Lung microvascular endothelial cell (primary cell): ENCODE measurements around the gene POLA1. TPM values are rescaled to one million over a fixed set of nuclear protein-coding genes. Genes with fewer than 3 reads are reported as not detected.
"Not testable (repeated sequence)": the region's sequence is repeated elsewhere in the genome, so short reads cannot be mapped to it uniquely, and the experiment has no call there.

ENCODE experiments used
- DNase-seq, 2 donors: peaks; one replicate each; pipeline versions ENCODE4 v3.0.0 to v3.0.0-alpha.2; 2010; ENCODE audit warnings: low read depth in 2 of 2
- total RNA-seq: library from RNA; depleted of rRNA; stranded (reverse); fragments of >200 nt; gene quantifications from 2 replicates; pipeline ENCODE4 v1.2.1, GENCODE V29; 2014

The POLA1 gene
- total RNA-seq, 1 donor from 2014 or later, result 10.7 TPM

DNA sequence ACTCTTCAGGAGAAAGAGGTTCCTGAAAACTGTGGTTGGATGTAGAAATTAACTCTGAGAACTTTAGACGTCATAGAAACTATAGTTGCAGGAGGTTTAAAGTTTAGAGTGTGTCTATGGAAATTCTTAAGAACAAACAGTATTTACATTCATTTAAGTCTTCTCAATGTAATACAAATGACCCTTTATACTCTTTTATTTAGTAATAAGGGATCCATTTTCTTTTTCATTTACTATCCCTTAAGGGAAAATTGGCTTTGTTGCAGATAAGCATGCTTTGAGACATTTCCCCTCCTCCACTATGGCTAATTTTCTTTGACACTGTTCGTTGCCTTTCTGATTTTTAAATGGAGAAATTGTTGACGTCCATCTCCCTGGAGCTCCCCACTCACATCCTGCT, 96.4 kb downstream of the POLA1 start:
- DNase-seq, result no peak

DNA sequence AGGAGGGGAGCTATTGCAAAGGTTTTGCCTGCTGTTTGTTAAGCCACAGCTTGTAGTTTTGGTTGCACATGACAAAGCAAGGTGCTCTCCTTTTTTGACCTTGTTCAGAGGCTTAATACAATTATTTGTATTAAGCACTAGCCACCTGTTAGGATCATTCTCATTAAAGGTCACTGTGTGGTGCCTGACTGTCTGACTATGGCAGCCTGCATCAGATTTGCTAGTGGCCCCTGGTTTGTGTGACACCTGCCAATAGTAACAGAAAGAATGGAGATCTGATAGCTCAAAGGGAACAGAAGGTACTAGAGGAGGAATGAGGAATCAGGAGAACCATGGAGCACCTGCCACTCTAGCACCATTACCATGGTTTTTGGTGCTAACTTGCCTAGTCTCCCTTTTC, 102.5 kb downstream of the POLA1 start:
- DNase-seq, result no peak

GRCh38 chrX:24799078-24799477, 105.4 kb downstream of the POLA1 start:
- DNase-seq, result no peak

DNA sequence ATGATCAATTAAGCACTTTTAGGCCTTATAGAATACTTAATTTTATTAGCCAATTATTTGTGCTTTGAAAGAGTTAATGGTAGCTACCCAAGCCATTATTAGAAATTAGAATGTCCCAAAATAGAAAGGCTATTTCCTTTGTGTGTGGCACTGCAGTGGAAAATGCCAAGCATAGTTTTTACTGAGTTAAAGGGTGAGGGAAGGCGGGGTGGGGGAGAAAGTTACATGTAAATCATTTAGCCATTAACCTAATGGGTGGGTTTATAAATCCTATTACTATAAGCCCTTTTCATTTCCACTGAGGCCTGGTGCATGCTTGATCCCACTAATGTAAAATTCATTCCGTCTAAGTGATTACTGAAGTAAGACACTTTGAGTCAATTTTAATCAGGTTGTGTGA, 105.8 kb downstream of the POLA1 start:
- no peak for DNase-seq

DNA sequence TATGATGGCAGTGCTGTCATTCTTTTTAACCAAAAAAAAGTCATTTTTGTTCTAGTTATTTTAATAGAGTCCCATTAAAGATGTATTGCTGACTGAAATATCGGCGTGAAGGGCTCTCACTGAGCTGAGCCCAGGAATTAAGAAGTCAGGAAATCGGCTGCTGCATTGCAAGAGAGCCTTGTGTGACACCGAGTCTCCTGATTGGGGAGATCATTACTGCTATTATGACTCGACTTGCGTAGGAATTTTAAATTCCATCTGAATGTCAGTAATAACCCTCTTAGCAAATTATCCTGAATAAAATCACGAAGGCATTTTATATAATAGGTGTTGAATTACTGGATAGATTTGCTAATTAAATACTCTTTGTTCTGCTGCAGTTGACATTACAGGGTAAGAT, 111.5 kb downstream of the POLA1 start:
- DNase-seq, result no peak

DNA sequence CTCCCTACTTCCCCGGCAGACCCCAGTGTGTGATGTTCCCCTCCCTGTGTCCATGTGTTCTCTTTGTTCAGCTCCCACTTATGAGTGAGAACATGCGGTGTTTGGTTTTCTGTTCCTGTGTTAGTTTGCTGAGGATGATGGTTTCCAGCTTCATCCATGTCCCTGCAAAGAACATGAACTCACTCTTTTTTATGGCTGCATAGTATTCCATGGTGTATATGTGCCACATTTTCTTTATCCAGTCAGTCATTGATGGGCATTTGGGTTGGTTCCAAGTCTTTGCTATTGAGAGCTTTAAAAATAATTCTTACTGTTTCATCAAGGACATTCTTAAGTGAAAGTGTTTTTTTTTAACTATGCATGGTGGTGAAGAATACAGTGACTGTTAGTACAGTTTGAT, 126.1 kb downstream of the POLA1 start:
- not testable (repeated sequence) for DNase-seq

DNA sequence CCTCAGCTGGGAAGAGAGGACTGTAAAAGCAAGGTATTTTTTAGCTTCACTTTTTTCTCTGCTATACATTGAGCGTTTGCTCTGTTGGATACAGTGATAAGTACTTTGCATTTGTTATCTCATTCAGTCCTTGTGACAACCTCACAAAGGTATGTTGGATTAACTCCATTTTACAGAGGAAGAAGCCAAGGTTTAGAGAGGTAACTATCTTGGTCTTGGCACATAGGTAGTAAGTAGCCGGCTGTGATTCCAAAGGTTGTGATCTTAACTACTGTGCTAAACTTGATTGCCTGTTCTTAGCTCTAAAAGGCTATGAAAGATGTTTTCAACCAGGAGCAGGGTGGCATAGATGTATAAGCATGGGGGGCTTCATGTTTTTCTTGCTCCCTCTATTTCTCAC, 134.4 kb downstream of the POLA1 start:
- DNase-seq, result no peak

DNA sequence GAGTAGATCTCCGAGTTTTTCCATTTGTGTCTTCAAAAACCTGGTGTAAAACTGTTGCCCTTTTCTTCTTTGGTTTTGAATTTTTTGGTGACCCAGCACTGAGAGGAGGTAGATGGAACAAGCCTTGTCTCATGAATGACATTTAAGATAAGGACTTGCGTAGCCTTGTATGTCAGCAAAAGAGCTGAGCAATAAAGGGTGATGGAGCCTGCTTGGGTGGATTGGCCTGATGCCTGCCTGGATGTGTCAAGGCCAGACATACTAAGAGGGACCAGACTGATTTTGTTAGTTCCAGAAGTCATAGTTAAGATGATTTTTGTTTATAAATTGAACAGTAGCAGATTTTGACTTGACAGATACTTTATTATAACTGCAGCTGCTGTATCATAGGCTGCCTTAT, 134.9 kb downstream of the POLA1 start:
- DNase-seq, result no peak

DNA sequence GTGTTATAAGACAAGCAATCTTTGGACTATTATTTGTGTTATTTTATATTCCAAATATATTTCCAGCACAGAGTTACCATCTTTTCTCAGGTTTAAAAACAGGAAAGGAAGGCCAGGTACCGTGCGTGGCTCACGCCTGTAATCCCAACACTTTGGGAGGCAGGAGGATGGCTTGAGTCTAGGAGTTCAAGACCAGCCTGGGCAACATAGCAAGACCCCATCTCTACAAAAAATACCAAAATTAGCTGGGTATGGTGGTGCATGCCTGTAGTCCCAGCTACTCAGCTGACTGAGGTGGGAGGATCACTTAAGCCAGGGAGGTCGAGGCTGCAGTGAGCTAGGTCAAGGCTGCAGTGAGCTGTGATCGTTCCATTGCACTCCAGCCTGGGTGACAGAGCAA, 140.0 kb downstream of the POLA1 start:
- no peak for DNase-seq

DNA sequence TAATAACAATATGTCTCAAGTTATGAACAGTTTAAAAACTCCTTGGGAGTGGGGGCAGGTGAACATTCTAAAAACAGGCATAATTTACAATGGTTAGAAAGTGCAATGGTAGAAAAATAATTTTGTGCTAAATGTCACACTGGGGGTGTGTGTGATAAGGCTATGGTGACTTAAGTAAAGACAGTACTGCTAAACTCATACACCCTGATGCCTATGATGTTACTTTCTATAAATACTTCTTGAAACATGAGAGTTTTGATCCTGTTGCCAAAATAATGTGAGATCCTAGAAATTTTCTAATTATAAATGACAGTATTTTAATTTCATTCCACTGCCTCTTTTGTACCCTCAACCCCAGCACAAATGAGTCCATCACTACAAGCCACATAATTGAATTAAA, 144.2 kb downstream of the POLA1 start:
- DNase-seq, result no peak

- peak; percentile 40 to 52 for DNase-seq
Measured at GRCh38 chrX:24838629-24839028, 144.9 kb downstream of the POLA1 start.

GRCh38 chrX:24839331-24839730, 145.6 kb downstream of the POLA1 start:
- no peak for DNase-seq

- no peak for DNase-seq
Measured at GRCh38 chrX:24842486-24842885, 148.8 kb downstream of the POLA1 start.

DNA sequence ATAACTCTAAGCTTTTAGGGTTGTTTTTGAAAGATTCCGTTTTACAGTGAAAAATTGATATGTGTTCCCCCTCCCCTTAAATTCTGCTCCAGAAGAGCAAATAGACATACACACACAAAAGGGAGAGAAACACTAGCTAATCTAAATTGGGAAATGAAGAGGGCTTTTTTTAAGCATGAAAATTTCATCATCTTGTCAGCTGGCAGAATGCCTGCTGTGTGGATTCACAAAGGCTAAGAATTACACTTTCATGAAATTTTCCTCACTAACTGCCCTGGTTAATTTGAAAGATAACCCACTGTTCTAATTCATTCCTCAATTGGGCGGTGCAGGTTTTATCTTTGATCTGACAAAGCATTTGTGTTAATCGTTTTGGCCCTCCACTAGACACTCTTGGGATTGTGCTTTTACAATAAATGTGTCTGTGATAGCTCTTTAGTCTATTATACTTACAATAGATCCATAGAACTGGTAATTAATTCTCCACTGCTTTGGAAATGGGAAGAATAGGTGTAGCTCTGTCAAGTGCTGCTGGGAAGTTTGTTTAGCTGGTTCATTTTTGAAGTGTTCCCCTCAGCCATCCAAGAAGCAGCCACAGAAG, 152.9 kb downstream of the POLA1 start:
- no peak for DNase-seq

GRCh38 chrX:24851289-24851688, 157.6 kb downstream of the POLA1 start:
- DNase-seq, result no peak

DNA sequence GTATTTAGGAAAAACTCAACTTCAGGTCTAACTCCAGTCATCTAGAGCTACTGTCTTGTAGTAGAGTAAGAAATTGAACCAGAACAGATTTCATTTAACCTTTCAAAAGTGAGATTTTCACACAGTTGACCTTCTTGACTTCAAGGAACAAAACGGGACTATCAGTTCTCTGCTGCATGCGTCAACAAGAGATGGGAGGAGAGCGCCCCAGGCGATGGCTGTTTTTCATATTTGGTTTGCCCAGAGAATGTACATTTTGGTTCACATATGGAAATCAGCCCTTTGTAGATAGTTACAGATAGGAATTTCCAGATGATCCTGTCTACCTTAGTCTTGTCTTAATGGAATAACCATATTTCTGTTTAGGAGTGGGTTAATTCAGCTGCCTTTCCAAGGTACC, 158.1 kb downstream of the POLA1 start:
- no peak for DNase-seq

DNA sequence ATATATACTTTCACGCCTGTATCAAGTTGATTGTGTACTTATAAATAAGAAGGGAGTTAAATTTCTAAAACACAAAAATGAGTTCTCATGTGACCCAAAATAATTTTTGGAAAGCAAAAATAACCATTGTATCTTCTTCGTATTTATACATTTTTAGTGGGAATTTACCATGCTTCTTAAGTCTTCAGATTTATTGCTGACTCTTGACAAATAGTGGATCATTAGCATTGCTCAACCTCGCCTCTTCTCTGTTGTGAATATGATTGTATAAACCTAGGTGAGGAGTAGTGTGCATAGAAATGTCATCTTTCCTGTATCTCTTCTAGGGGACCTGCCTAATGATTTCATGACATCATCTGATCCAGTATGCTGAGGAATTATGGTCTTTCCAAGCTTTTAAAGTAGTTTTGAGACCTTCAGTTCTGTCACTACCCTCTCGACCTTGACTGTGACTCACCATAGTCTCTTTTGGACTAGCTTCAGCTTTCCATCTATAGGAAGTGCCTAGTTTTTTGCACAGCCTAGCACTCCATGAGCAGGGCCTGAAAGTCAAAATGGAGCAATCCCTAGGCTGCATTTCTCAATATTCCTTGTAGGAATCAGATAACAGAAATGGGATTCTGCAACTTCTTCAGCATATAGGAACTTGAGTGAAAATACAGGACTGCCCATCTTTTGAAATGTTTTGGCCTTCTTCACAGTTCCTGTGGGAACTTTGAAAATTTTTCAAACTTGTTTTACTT, 164.5 kb downstream of the POLA1 start:
- no peak for DNase-seq

GRCh38 chrX:24859211-24859841, 165.6 kb downstream of the POLA1 start:
- DNase-seq, result no peak

GRCh38 chrX:24860140-24860539, 166.4 kb downstream of the POLA1 start:
- peak; percentile 16 to 46 for DNase-seq

DNA sequence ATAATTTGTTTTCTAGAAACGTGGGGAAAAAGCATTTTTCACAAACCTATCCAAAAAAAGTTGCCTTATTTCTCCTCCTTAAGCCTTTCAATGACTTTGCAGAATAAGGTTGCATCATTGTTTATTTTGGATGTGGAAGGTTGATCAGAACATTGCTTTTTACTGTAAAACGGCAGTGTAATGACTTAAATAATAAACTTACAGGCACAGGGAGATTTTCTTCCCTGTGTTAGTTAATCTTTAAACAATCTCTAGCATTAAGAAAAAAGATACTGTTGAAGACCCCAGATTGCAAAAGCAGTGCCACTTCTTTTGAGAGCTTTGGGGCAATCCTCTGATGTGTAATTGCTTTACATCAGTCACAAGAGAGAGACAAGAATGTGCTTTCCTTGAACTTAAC, 168.6 kb downstream of the POLA1 start:
- no peak for DNase-seq

- not testable (repeated sequence) for DNase-seq
Measured at GRCh38 chrX:24863779-24864178, 170.1 kb downstream of the POLA1 start.

DNA sequence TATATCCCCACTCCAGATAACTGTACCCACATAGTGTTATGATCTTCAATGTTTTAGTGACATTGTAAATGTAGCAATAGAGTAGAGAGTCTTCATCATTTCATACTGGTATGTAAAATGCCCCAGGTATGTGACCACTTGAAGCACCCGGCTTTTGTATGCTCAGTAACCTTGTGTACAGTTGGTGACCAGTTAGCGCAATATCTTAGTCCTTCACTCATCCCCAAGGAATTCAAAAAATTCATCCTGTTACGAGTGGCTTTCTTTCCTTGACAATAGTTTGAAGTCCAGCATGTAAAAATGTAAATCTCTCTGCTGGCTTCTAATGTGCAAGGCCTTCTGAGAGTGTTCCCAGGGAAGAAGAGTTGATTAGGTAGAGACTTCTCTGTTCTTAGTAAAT, 176.4 kb downstream of the POLA1 start:
- DNase-seq, result peak in 1 of 2 donors; percentile 1
